Heart left ventricle (tissue), 13 donors: ENCODE results near the gene TAGAP.
A peak's percentile ranks its signal among the peaks of the same experiment; 100 is the strongest.

Experiments
- CTCF ChIP-seq, 12 donors: fragments of 200-600 bp; sonication (generic) in 4 of 12; IDR thresholded peaks; one replicate each; pipeline versions ENCODE4 v1.5.0 to v1.8.0; 2018 to 2022; ENCODE audit warnings: antibody characterized with exemption in 12 of 12, mild to moderate bottlenecking in 5 of 12
- POLR2A ChIP-seq, 2 donors: fragments of 450-650 bp; IDR thresholded peaks; one replicate each; pipeline ENCODE4 v1.6.1; 2017; ENCODE audit warnings: antibody characterized with exemption in 2 of 2, mild to moderate bottlenecking in 2 of 2, moderate library complexity in 2 of 2
- donor health status: ischemic (EF 13 %, LVEDD 7.1; RV severe dilation, severe dysfunction).
- donor health status: DM: no; HTN: yes; CAD: no.
- donor health status: DM: no; HTN: no; CAD: no.
- donor health status: ischemic (EF 25% LVEDD 6.9; RV normal size, moderate dysfunction).
- donor health status: ischemic (EF 25% LVEDD 5.7; RV mildly dilated, moderate dysfunction).
- donor health status: ischemic (EF 35%, LVEDD 5.7; RV mildly dilated, moderate dysfunction).
- donor health status: nonischemic (EF 11% LVEDD 7.7; RV severe dilation, severe dysfunction).
- donor health status: DM: yes; HTN: yes; CAD: no.
- donor health status: PGD.
- donor health status: ischemic (EF 29% LVEDD 5.4; RV normal size, mild dysfunction).
- donor health status: nonischemic (EF 23%, LVEDD 6.1; RV moderate dilation, normal function).

GRCh38 chr6:159008656-159009288 is 36.0 kb downstream of the TAGAP start:
- TF ChIP-seq CTCF (IDR thresholded peaks at IDR 0.05) (peak; percentile 8 to 50 (median 38)), POLR2A (IDR thresholded peaks at IDR 0.05) (no peak)
